Stimulated activated effector memory CD8-positive, alpha-beta T cell treated with anti-CD3 and anti-CD28 coated beads, Interleukin-12 subunit alpha, Interleukin-12 subunit beta, amount 100 ng/mL, for 72 hours (primary cell): Measurements from ENCODE around the gene NEUROG2.
"Not testable (repeated sequence)": the region's sequence is repeated elsewhere in the genome, so short reads cannot be mapped to it uniquely, and the experiment has no call there.

Experiments used
- ATAC-seq: fragments of 150-1000 bp; cut with Tn5 transposase; 2 replicates; pipeline ENCODE4 v1.10.0; 2021
- DNase-seq, 2 donors: peaks; one replicate each; pipeline ENCODE4 v3.0.0; 2021 to 2022; ENCODE audit warnings: low spot score in 2 of 2
- H3K27ac Mint-ChIP-seq: one replicate; pipeline ENCODE4 v1.8.0; 2022; ENCODE audit warnings: mild to moderate bottlenecking, mixed read lengths
- H3K36me3 Mint-ChIP-seq: one replicate; pipeline ENCODE4 v1.8.0; 2022; ENCODE audit warnings: mild to moderate bottlenecking, mixed read lengths
- H3K4me1 Mint-ChIP-seq: one replicate; pipeline ENCODE4 v1.8.0; 2022; ENCODE audit warnings: mixed read lengths
- H3K4me3 Mint-ChIP-seq: one replicate; pipeline ENCODE4 v1.8.0; 2022; ENCODE audit warnings: mild to moderate bottlenecking, mixed read lengths
- H3K9me3 Mint-ChIP-seq: one replicate; pipeline ENCODE4 v1.8.0; 2022; ENCODE audit warnings: mixed read lengths

Gene NEUROG2

GRCh38 chr4:112531146-112531545 lies 15.2 kb upstream of the NEUROG2 start:
- Mint-ChIP-seq H3K9me3 (no peaks in the 10 kb centered on the region), H3K27ac (no peak overlapping the region), H3K4me1 (no peaks in the 10 kb centered on the region), H3K36me3 (no peaks in the 10 kb centered on the region), H3K4me3 (no peak overlapping the region)
- no peak for ATAC-seq
- no peak for DNase-seq

GRCh38 chr4:112526061-112526460 lies 10.1 kb upstream of the NEUROG2 start:
- H3K4me3 Mint-ChIP-seq: no peak overlapping the region

GRCh38 chr4:112523764-112524505 lies 8.0 kb upstream of the NEUROG2 start:
- H3K4me3 Mint-ChIP-seq: peak overlapping the region; percentile 73
- H3K4me1 Mint-ChIP-seq: peaks cover 28% of the 10 kb centered on the region
- no peak overlapping the region for H3K27ac Mint-ChIP-seq
- no peaks in the 10 kb centered on the region for H3K9me3 Mint-ChIP-seq
- ATAC-seq (peak; percentile 92), DNase-seq (peak; percentile 74 to 89)
- no peaks in the 10 kb centered on the region for H3K36me3 Mint-ChIP-seq

More at GRCh38 chr4:112526061-112526460, 10.1 kb upstream of the NEUROG2 start:
- no peaks in the 10 kb centered on the region for H3K36me3 Mint-ChIP-seq
- no peak overlapping the region for H3K27ac Mint-ChIP-seq
- no peaks in the 10 kb centered on the region for H3K9me3 Mint-ChIP-seq
- H3K4me1 Mint-ChIP-seq: peaks cover 16% of the 10 kb centered on the region
- no peak for ATAC-seq
- DNase-seq: no peak

GRCh38 chr4:112523008-112523721 lies 7.2 kb upstream of the NEUROG2 start:
- Mint-ChIP-seq H3K4me3 (peak overlapping the region; percentile 73), H3K27ac (no peak overlapping the region), H3K36me3 (no peaks in the 10 kb centered on the region), H3K4me1 (peaks cover 30% of the 10 kb centered on the region), H3K9me3 (no peaks in the 10 kb centered on the region)
- ATAC-seq (peak; percentile 59), DNase-seq (peak in 1 of 2 donors; percentile 58)

DNA sequence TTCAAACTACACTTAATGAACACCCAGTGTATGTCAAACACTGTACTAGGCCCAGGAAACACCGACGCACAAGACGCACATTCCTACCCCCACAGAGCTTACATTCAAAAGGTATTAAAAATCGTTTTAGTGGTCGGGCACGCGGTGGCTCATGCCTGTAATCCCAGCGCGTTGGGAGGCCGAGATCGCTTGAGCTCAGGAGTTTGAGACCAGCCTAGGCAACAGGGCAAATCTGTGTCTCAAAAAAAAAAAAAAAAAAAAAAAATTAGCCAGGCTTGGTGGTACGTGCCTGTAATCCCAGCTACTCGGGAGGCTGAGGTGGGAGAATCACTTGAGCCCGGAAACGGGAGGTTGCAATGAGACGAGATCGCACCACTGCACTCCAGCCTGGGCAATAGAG lies 6.5 kb upstream of the NEUROG2 start:
- H3K4me1 Mint-ChIP-seq: peaks cover 38% of the 10 kb centered on the region
- H3K4me3 Mint-ChIP-seq: peak overlapping the region; percentile 73
- H3K27ac Mint-ChIP-seq, H3K36me3 Mint-ChIP-seq, ATAC-seq, DNase-seq, H3K9me3 Mint-ChIP-seq: not testable (repeated sequence)

DNA sequence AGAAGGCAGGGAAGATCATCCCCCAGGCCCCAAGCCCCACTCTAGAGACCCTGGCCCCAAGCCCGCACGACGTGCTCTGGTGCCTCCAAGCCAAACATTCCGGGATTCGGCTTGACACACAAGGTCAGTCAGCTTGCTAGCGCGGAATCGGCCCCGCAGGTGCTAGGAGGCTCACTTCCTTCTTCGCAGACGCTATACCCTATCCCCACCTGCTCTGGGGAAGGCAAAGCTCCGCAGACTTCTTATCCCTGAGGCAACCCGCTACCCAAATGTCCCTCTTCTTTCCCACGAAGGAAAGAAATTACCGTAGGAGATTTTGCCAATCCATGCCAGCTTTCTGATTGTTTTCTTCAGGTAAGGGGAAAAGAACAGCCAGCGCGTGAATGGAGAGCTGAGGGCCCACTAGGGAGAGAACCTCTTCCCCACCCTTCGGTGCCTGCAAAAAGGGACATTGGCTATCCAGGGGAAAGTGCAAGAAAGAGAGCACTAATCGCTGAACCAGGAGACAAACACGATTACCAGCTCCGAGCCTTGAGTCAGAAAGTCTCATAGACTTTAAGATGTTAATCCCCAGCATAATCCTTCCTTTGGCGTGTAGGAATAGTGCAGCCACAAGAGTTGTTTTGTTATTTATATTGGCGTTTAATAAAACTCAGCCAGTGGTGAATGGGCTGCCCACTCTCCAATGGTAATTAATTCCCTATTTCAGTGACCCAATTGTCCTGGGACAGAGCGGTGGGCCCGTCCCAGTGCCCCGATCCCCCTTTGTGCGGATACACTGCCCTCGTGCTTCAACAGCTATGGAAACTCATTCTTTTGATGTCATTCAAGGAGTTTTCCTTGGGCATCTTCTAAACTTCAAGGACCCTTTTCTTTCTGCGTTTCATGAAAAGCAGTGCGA lies 5.4 kb upstream of the NEUROG2 start:
- H3K36me3 Mint-ChIP-seq: no peaks in the 10 kb centered on the region
- peak overlapping the region; percentile 45 for H3K4me3 Mint-ChIP-seq
- no peak overlapping the region for H3K27ac Mint-ChIP-seq
- no peak for DNase-seq
- H3K4me1 Mint-ChIP-seq: peaks cover 48% of the 10 kb centered on the region
- no peak for ATAC-seq
- H3K9me3 Mint-ChIP-seq: no peaks in the 10 kb centered on the region

GRCh38 chr4:112520598-112521122 lies 4.7 kb upstream of the NEUROG2 start:
- no peak for ATAC-seq
- peaks cover 54% of the 10 kb centered on the region for H3K4me1 Mint-ChIP-seq
- no peaks in the 10 kb centered on the region for H3K36me3 Mint-ChIP-seq
- DNase-seq: no peak
- peak overlapping the region; percentile 45 for H3K4me3 Mint-ChIP-seq
- H3K9me3 Mint-ChIP-seq: no peaks in the 10 kb centered on the region
- no peak overlapping the region for H3K27ac Mint-ChIP-seq

GRCh38 chr4:112519689-112520597 lies 4.0 kb upstream of the NEUROG2 start:
- Mint-ChIP-seq H3K9me3 (no peaks in the 10 kb centered on the region), H3K27ac (no peak overlapping the region), H3K36me3 (no peaks in the 10 kb centered on the region), H3K4me3 (peak overlapping the region; percentile 45), H3K4me1 (peaks cover 60% of the 10 kb centered on the region)
- no peak for ATAC-seq
- DNase-seq: no peak

DNA sequence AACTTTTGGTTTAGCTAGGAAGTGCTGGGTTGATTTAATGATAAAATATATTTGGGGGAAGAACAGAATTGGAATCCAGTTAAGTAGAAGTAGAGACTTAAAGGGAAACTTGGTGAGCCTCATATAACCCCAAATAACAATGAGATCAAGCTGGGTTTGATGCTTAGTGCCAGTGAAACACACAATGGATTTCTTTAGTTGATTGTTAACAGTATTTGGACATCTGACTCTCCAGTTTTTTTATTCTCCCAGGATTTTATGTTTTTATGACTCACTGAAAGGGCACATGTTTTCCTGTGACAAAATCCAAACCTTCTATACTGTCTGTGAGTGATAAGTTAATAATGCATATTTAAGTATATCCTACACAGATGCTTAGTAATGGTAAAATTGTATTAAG lies 2.7 kb upstream of the NEUROG2 start:
- Mint-ChIP-seq H3K4me1 (peaks cover 71% of the 10 kb centered on the region), H3K27ac (no peak overlapping the region), H3K9me3 (no peaks in the 10 kb centered on the region), H3K36me3 (no peaks in the 10 kb centered on the region), H3K4me3 (no peak overlapping the region)
- DNase-seq (no peak), ATAC-seq (no peak)

DNA sequence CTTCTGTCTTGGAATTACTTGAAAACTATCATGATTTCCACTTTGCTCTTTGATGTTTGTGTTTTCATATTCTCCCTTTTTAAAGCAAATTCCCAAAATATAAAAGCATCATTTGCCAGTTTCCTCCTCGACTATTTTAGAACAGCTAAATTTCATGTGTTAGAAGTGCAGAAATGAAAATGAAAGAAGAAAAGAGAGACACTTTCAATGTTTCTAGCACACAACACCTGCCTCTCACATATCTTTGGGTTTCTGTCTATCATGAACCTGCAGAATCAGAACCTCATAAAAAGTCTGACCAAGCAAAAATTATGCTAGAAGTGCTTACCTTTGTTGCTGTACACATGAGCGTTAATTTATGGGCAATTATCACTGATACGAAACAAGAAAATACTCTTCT lies 1.9 kb upstream of the NEUROG2 start:
- H3K36me3 Mint-ChIP-seq: no peaks in the 10 kb centered on the region
- DNase-seq (no peak), ATAC-seq (no peak)
- H3K4me3 Mint-ChIP-seq: peak overlapping the region; percentile 91
- H3K27ac Mint-ChIP-seq: no peak overlapping the region
- peaks cover 63% of the 10 kb centered on the region for H3K4me1 Mint-ChIP-seq
- no peaks in the 10 kb centered on the region for H3K9me3 Mint-ChIP-seq

DNA sequence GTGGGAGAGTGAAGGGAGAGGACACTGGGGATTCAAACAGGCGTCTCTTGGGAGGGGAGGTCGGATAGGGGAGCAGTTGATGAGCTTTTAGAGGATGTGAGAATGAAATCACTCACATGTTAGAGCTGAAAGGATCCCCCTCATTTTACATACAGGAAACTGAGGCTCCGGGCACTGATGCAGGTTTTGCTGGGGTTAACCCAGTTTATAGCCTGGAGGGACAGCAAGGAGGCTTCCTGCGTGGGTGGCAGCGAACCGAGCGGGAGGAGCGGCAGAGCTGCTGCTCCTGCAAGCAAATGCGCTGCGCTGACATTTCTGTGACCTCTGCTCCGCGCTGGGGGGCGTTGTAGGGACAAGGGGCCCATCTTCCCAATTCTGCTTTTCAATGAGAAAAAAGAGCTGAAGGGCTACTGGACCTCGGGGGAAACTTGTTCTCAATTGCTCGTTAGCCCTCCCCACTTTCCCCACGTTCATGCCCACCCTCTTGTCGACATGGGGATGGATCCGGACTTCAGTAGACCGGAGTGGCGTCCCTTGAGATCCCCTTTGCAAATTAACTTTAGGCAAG lies 1.2 kb upstream of the NEUROG2 start:
- H3K36me3 Mint-ChIP-seq: no peaks in the 10 kb centered on the region
- H3K4me3 Mint-ChIP-seq: peak overlapping the region; percentile 91
- no peak overlapping the region for H3K27ac Mint-ChIP-seq
- peaks cover 56% of the 10 kb centered on the region for H3K4me1 Mint-ChIP-seq
- ATAC-seq (no peak), DNase-seq (peak in 1 of 2 donors; percentile 53)
- no peaks in the 10 kb centered on the region for H3K9me3 Mint-ChIP-seq

GRCh38 chr4:112516471-112517066 lies 589 bp upstream of the NEUROG2 start:
- DNase-seq (peak in 1 of 2 donors; percentile 53), ATAC-seq (no peak)
- no peaks in the 10 kb centered on the region for H3K9me3 Mint-ChIP-seq
- H3K4me1 Mint-ChIP-seq: peaks cover 55% of the 10 kb centered on the region
- no peak overlapping the region for H3K27ac Mint-ChIP-seq
- H3K36me3 Mint-ChIP-seq: no peaks in the 10 kb centered on the region
- H3K4me3 Mint-ChIP-seq: peak overlapping the region; percentile 91

- H3K9me3 Mint-ChIP-seq: no peaks in the 10 kb centered on the region
- H3K4me3 Mint-ChIP-seq: peak overlapping the region; percentile 91
- DNase-seq: peak in 1 of 2 donors; percentile 75
- peak; percentile 80 for ATAC-seq
- H3K27ac Mint-ChIP-seq: peak overlapping the region; percentile 13
- peaks cover 51% of the 10 kb centered on the region for H3K4me1 Mint-ChIP-seq
- H3K36me3 Mint-ChIP-seq: no peaks in the 10 kb centered on the region
These were observed 548 bp downstream of the NEUROG2 start for GRCh38 chr4:112515198-112516065.
